Measurements from ENCODE around the gene HCRTR1. TPM values are rescaled to one million over a fixed set of nuclear protein-coding genes. Genes with fewer than 3 reads are reported as not detected.
A peak's percentile ranks its signal among the peaks of the same experiment; 100 is the strongest.

Gene HCRTR1
- total and polyA plus RNA-seq, 4 experiments from 2014 or later = not detected

DNA sequence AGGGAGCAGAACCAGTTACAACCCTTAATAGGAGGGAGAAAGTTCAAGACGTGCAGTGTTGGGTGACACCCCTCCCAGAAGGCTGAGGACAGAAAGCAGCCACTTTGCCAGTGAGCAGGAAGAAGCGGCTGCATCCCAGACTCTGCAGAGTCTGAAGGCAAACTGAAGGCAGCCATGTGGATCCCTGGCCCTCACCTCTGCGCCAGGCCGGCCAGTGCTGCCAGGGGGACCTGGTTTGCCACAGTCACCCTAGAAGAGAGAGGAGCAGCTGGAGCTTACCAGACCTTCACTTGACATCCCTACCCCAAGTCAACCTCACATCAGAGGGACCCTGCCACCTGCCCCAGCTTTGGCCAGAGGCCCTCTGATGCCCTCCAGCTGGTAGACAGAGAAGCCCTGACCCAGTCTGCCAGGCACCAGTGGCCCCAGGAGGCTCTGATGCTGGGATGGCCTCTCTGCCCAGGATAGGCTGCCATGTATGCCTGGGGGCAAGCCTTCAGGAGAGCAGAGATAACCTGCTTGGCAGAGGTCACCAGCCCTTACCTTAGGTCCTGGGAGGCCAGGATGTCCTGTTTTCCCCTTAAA, 43.5 kb downstream of the HCRTR1 start:
- DNase-seq = peak in 1 of 5 donors; percentile 17
- Histone ChIP-seq H3K27ac (ENCODE audit: low read depth, low read length) (no peak overlapping the region), H3K4me3 (ENCODE audit: low read length in 2 of 2) (no peak overlapping the region), H3K36me3 (ENCODE audit: insufficient read depth, low read length) (no peaks in the 10 kb centered on the region), H3K27me3 (ENCODE audit: insufficient read depth, low read length) (no peaks in the 10 kb centered on the region), H3K4me1 (ENCODE audit: insufficient read depth, low read length) (no peaks in the 10 kb centered on the region), H3K9me3 (ENCODE audit: control insufficient read depth in 1 of 2, low read length in 2 of 2) (no peaks in the 10 kb centered on the region)
- intact Hi-C loops (cut with micrococcal nuclease) = loop anchor here (5.0 kb wide), 1 partner anchor 751 kb away; no protein-coding TSS in a partner anchor
- H3K27ac Mint-ChIP-seq = no peak overlapping the region
- POLR2A ChIA-PET (ENCODE audit: partially characterized antibody) = interaction anchor here (0.7 to 1.3 kb wide), 2 partner anchors 16 to 127 kb away, joined by 3 to 4 read pairs; partner anchors contain the start of gene PEF1
- no peaks in the 10 kb centered on the region for H3K9me3 Mint-ChIP-seq
- H3K27me3 Mint-ChIP-seq = peaks cover 6 to 9% of the 10 kb centered on the region in 2 donors
- H3K36me3 Mint-ChIP-seq = no peaks in the 10 kb centered on the region
- CTCF ChIA-PET (ENCODE audit: partially characterized antibody) = interaction anchor here (0.8 to 7.5 kb wide), 2 partner anchors 47 to 129 kb away, joined by 3 to 126 read pairs; no protein-coding TSS in a partner anchor
- H3K4me1 Mint-ChIP-seq = no peaks in the 10 kb centered on the region
- no peak overlapping the region for H3K4me3 Mint-ChIP-seq

DNA sequence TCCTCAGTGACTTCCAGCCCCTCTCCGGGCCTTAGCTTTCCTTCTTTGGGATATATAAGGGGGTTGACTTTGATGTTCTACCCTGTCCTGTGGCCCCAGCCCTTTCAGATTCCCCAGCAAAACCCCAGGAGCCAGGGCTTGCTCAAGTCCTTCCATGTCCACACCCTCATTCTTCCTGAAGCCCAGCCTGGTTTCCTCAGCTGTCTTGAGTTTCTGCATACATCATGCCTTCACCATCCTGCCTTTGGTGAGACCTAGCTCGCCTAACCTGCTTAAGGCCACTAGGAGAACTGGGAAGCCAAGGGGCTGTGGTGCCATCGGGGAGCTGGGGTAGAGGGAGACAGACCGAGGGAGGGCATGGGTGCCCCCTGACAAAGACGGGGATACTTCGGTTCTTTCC, 44.4 kb downstream of the HCRTR1 start:
- Histone ChIP-seq H3K4me1 (ENCODE audit: insufficient read depth, low read length) (no peaks in the 10 kb centered on the region), H3K27me3 (ENCODE audit: insufficient read depth, low read length) (no peaks in the 10 kb centered on the region), H3K27ac (ENCODE audit: low read depth, low read length) (no peak overlapping the region), H3K9me3 (ENCODE audit: control insufficient read depth in 1 of 2, low read length in 2 of 2) (no peaks in the 10 kb centered on the region), H3K4me3 (ENCODE audit: low read length in 2 of 2) (no peak overlapping the region), H3K36me3 (ENCODE audit: insufficient read depth, low read length) (no peaks in the 10 kb centered on the region)
- ChIA-PET POLR2A (ENCODE audit: partially characterized antibody) (interaction anchor here (0.7 to 1.3 kb wide), 3 partner anchors 17 to 126 kb away, joined by 3 to 4 read pairs (median 3); partner anchors contain the start of gene PEF1), CTCF (ENCODE audit: partially characterized antibody) (interaction anchor here (0.8 to 7.5 kb wide), 2 partner anchors 46 to 128 kb away, joined by 3 to 126 read pairs; no protein-coding TSS in a partner anchor)
- H3K27ac Mint-ChIP-seq = no peak overlapping the region
- no peaks in the 10 kb centered on the region for H3K36me3 Mint-ChIP-seq
- intact Hi-C loops (cut with micrococcal nuclease) = loop anchor here (5.0 kb wide), 1 partner anchor 750 kb away; no protein-coding TSS in a partner anchor
- H3K9me3 Mint-ChIP-seq = no peaks in the 10 kb centered on the region
- H3K27me3 Mint-ChIP-seq = peaks cover 6 to 9% of the 10 kb centered on the region in 2 donors
- H3K4me1 Mint-ChIP-seq = no peaks in the 10 kb centered on the region
- no peak overlapping the region for H3K4me3 Mint-ChIP-seq
- no peak for DNase-seq

DNA sequence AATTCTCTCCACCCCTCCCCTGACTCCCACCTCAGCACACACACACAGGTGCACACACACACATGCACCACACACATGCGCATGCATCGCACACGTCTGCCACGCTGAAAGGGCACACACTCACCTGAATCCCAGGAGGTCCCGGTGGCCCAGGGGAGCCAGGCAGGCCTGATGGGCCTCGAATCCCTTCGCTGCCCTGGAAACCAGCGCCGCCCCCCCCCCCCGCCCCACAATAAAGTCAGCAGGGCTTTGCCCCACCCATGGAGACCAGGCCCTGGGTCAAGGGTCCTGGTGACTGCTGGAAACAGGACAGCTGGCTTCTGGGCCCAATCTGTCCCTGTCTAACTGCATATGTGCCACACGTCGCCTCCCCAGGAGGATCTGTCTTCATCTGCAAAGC, 45.0 kb downstream of the HCRTR1 start:
- Histone ChIP-seq H3K36me3 (ENCODE audit: insufficient read depth, low read length) (no peaks in the 10 kb centered on the region), H3K27ac (ENCODE audit: low read depth, low read length) (no peak overlapping the region), H3K27me3 (ENCODE audit: insufficient read depth, low read length) (no peaks in the 10 kb centered on the region), H3K4me3 (ENCODE audit: low read length in 2 of 2) (no peak overlapping the region), H3K9me3 (ENCODE audit: control insufficient read depth in 1 of 2, low read length in 2 of 2) (no peaks in the 10 kb centered on the region), H3K4me1 (ENCODE audit: insufficient read depth, low read length) (no peaks in the 10 kb centered on the region)
- ChIA-PET POLR2A (ENCODE audit: partially characterized antibody) (interaction anchor here (1.0 kb wide), 1 partner anchor 83 kb away, joined by 3 read pairs; no protein-coding TSS in a partner anchor), CTCF (ENCODE audit: partially characterized antibody) (interaction anchor here (0.9 to 7.5 kb wide), 5 partner anchors 13 to 490 kb away, joined by 3 to 126 read pairs (median 4); no protein-coding TSS in a partner anchor)
- no peak overlapping the region for H3K27ac Mint-ChIP-seq
- H3K9me3 Mint-ChIP-seq = no peaks in the 10 kb centered on the region
- H3K4me3 Mint-ChIP-seq = no peak overlapping the region
- intact Hi-C loops (cut with micrococcal nuclease) = loop anchor here (5.0 kb wide), 1 partner anchor 750 kb away; no protein-coding TSS in a partner anchor
- H3K27me3 Mint-ChIP-seq = peaks cover 6 to 9% of the 10 kb centered on the region in 2 donors
- H3K36me3 Mint-ChIP-seq = no peaks in the 10 kb centered on the region
- H3K4me1 Mint-ChIP-seq = no peaks in the 10 kb centered on the region
- no peak for DNase-seq

DNA sequence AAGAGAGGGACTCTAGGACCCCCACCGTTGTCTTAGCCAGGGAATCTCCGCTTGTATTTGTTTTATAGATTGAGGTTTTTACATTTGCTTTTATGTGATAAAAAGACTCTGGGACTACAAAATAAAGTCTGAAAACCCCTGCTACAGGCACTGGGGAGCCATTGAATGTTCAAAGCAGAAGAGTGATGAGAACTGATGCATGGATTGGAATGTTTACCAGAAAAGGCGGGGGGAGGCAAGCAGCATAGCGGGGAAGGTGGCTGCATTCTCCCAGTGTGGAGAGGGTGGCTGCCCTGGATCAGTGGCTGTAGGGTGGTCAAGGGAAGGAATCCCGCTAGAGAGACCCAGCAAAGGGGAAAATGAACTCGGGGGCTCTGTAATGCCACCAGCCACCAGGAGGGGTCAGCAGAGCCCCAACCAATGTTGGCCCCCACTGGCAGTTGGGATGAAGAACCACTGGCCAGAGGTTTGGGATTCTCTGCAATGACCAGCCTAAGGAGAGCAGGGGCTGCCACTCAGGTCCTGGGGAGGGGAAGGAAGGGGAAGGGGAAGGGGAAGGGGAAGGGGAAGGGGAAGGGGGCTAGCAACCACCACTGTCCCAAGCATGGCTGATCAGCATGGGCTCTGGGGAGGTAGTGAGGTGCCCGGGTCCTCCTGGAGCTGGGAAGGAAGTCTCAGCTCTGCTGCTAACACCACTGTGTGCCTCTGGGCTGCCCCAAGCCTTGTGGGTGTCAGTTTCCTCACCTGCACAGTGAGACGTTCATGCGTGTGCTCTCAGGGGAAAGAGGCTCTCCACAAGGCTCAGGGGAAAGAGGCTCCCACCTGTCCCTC, 46.3 kb downstream of the HCRTR1 start:
- H3K27me3 Mint-ChIP-seq = peaks cover 4 to 7% of the 10 kb centered on the region in 2 donors
- H3K9me3 Mint-ChIP-seq = no peaks in the 10 kb centered on the region
- Histone ChIP-seq H3K4me1 (ENCODE audit: insufficient read depth, low read length) (no peaks in the 10 kb centered on the region), H3K4me3 (ENCODE audit: low read length in 2 of 2) (no peak overlapping the region), H3K27me3 (ENCODE audit: insufficient read depth, low read length) (no peaks in the 10 kb centered on the region), H3K36me3 (ENCODE audit: insufficient read depth, low read length) (no peaks in the 10 kb centered on the region), H3K27ac (ENCODE audit: low read depth, low read length) (no peak overlapping the region), H3K9me3 (ENCODE audit: control insufficient read depth in 1 of 2, low read length in 2 of 2) (no peaks in the 10 kb centered on the region)
- H3K4me1 Mint-ChIP-seq = no peaks in the 10 kb centered on the region
- POLR2A ChIA-PET (ENCODE audit: partially characterized antibody) = no interaction called here
- peak; percentile 36 to 56 (median 39) for DNase-seq
- CTCF ChIA-PET (ENCODE audit: partially characterized antibody) = interaction anchor here (0.6 to 7.5 kb wide), 16 partner anchors 11 to 489 kb away, joined by 3 to 126 read pairs (median 3); partner anchors contain the start of gene KPNA6
- intact Hi-C loops (cut with micrococcal nuclease) = loop anchor here (1.0 to 5.0 kb wide), 4 partner anchors 41 to 748 kb away; no protein-coding TSS in a partner anchor
- H3K36me3 Mint-ChIP-seq = no peaks in the 10 kb centered on the region
- no peak overlapping the region for H3K27ac Mint-ChIP-seq
- H3K4me3 Mint-ChIP-seq = no peak overlapping the region

DNA sequence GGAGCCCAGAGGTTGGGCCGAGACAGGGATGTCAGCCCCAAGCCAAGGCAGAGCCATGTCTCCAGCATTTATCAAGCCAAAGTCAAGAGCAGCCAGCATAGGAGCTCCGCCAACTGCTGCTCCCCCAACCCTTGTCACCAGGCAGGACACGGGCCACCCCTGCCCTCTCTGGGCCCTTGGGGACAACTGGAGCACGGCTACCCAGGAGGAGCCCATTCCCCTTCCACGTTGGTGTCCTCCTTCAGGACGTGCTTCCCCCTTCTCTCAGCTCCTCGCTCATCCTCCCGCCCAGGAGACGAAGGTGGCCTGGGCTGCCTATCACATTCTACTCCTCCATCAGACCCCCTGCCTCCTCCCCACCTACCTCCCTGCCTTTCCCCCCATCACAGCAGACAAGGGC, 47.0 kb downstream of the HCRTR1 start:
- DNase-seq = peak in 1 of 5 donors; percentile 31
- H3K27me3 Mint-ChIP-seq = peaks cover 10 to 13% of the 10 kb centered on the region in 2 donors
- intact Hi-C loops (cut with micrococcal nuclease) = loop anchor here (1.0 to 5.0 kb wide), 3 partner anchors 125 to 748 kb away; no protein-coding TSS in a partner anchor
- H3K36me3 Mint-ChIP-seq = no peaks in the 10 kb centered on the region
- ChIA-PET POLR2A (ENCODE audit: partially characterized antibody) (interaction anchor here (1.8 kb wide), 1 partner anchor 124 kb away, joined by 7 read pairs; no protein-coding TSS in a partner anchor), CTCF (ENCODE audit: partially characterized antibody) (interaction anchor here (0.7 to 7.5 kb wide), 11 partner anchors 10 to 443 kb away, joined by 3 to 126 read pairs (median 3); partner anchors contain the start of gene KPNA6)
- H3K9me3 Mint-ChIP-seq = peaks cover 0 to under 1% (median 0%) of the 10 kb centered on the region in 8 donors
- Histone ChIP-seq H3K27me3 (ENCODE audit: insufficient read depth, low read length) (no peaks in the 10 kb centered on the region), H3K36me3 (ENCODE audit: insufficient read depth, low read length) (no peaks in the 10 kb centered on the region), H3K27ac (ENCODE audit: low read depth, low read length) (no peak overlapping the region), H3K9me3 (ENCODE audit: control insufficient read depth in 1 of 2, low read length in 2 of 2) (no peaks in the 10 kb centered on the region), H3K4me3 (ENCODE audit: low read length in 2 of 2) (no peak overlapping the region), H3K4me1 (ENCODE audit: insufficient read depth, low read length) (no peaks in the 10 kb centered on the region)
- H3K4me3 Mint-ChIP-seq = no peak overlapping the region
- H3K4me1 Mint-ChIP-seq = peaks cover 0 to 3% (median 2%) of the 10 kb centered on the region in 4 donors
- no peak overlapping the region for H3K27ac Mint-ChIP-seq

DNA sequence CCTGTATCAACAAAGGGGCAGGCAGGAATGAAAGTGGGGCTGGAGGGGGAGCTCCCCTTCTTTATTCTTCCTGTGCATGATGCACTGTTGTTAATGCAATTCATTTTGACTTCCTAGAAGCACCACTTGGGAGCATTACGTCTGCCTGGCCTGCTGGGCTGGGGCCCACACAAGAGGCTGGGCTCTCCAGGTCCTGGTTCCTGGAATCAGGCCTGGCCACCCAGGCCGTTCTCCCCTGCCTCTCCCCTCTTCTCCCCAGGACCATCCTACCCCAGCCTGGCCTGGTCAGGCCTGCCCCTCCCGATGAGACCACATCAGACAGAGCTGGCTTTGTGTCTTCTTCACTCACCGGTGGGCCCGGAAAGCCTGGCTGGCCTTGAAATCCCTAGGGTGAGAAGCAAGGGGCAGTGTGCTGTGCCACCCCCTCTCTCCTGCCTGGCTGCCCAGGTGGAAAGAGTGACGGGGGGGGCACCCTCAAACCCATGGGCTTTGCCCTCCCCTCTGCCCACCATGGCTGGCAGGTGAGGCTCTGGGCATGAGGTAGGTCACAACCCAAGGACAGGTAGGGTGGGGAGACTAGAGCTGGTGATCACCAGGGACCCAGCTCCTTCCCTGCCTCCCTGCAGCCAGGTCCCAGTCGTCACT, 47.9 kb downstream of the HCRTR1 start:
- Mint-ChIP-seq H3K27me3 (peaks cover 15 to 19% of the 10 kb centered on the region in 2 donors), H3K4me1 (peaks cover 5 to 12% (median 10%) of the 10 kb centered on the region in 4 donors), H3K4me3 (no peak overlapping the region), H3K27ac (no peak overlapping the region), H3K9me3 (peaks cover 0 to 1% (median 0%) of the 10 kb centered on the region in 8 donors), H3K36me3 (no peaks in the 10 kb centered on the region)
- Histone ChIP-seq H3K27me3 (ENCODE audit: insufficient read depth, low read length) (no peaks in the 10 kb centered on the region), H3K9me3 (ENCODE audit: control insufficient read depth in 1 of 2, low read length in 2 of 2) (no peaks in the 10 kb centered on the region), H3K4me3 (ENCODE audit: low read length in 2 of 2) (no peak overlapping the region), H3K27ac (ENCODE audit: low read depth, low read length) (no peak overlapping the region), H3K4me1 (ENCODE audit: insufficient read depth, low read length) (peaks cover 6% of the 10 kb centered on the region), H3K36me3 (ENCODE audit: insufficient read depth, low read length) (no peaks in the 10 kb centered on the region)
- DNase-seq = peak in 1 of 5 donors; percentile 25
- POLR2A ChIA-PET (ENCODE audit: partially characterized antibody) = interaction anchor here (1.8 kb wide), 1 partner anchor 123 kb away, joined by 7 read pairs; no protein-coding TSS in a partner anchor
- CTCF ChIA-PET (ENCODE audit: partially characterized antibody) = interaction anchor here (0.6 to 7.5 kb wide), 13 partner anchors 9 to 442 kb away, joined by 3 to 126 read pairs (median 3); partner anchors contain the start of gene KPNA6
- intact Hi-C loops (cut with micrococcal nuclease) = no loop called here
